Stimulated activated CD4-positive, alpha-beta T cell treated with anti-CD3 and anti-CD28 coated beads, Interleukin-1b, Interleukin-23, amount 100 ng/mL, for 1 hour (primary cell): ENCODE results near the gene EEF2K.

Experiments
- DNase-seq, 2 donors: peaks; one replicate each; pipeline ENCODE4 v3.0.0-alpha.2; 2020; ENCODE audit warnings: low read depth in 2 of 2

Gene EEF2K

GRCh38 chr16:22317001-22317530 lies 111.0 kb downstream of the EEF2K start:
- no peak for DNase-seq

- no peak for DNase-seq
Observed at GRCh38 chr16:22317625-22318024, 111.5 kb downstream of the EEF2K start.

GRCh38 chr16:22318690-22319358 lies 112.7 kb downstream of the EEF2K start:
- peak; percentile 11 to 38 for DNase-seq

- DNase-seq = no peak
Observed at GRCh38 chr16:22320572-22321339, 114.7 kb downstream of the EEF2K start.

GRCh38 chr16:22321340-22322001 lies 115.4 kb downstream of the EEF2K start:
- peak; percentile 41 to 50 for DNase-seq

- no peak for DNase-seq
Observed at GRCh38 chr16:22322021-22322471, 116.0 kb downstream of the EEF2K start.

- no peak for DNase-seq
Observed at GRCh38 chr16:22322741-22323140, 116.7 kb downstream of the EEF2K start.

GRCh38 chr16:22323173-22323958 lies 117.3 kb downstream of the EEF2K start:
- no peak for DNase-seq

- DNase-seq = no peak
Observed at GRCh38 chr16:22323959-22324786, 118.1 kb downstream of the EEF2K start.

GRCh38 chr16:22324787-22325597 lies 118.9 kb downstream of the EEF2K start:
- no peak for DNase-seq

- DNase-seq = no peak
Observed at GRCh38 chr16:22325598-22326368, 119.7 kb downstream of the EEF2K start.

GRCh38 chr16:22326369-22326652 lies 120.2 kb downstream of the EEF2K start:
- DNase-seq = no peak

GRCh38 chr16:22326771-22327445 lies 120.8 kb downstream of the EEF2K start:
- DNase-seq = no peak

GRCh38 chr16:22327446-22327775 lies 121.3 kb downstream of the EEF2K start:
- DNase-seq = no peak

- no peak for DNase-seq
Observed at GRCh38 chr16:22328081-22328725, 122.1 kb downstream of the EEF2K start.

- DNase-seq = no peak
Observed at GRCh38 chr16:22329199-22329695, 123.2 kb downstream of the EEF2K start.

- no peak for DNase-seq
Observed at GRCh38 chr16:22330326-22330725, 124.2 kb downstream of the EEF2K start.

GRCh38 chr16:22333457-22333994 lies 127.4 kb downstream of the EEF2K start:
- DNase-seq = no peak
